A673 (cell line): ENCODE measurements around the gene SRRT.

Experiments used
- EZH2 ChIP-seq: fragments of 200-600 bp; sonication (generic); IDR thresholded peaks from 2 replicates; pipeline ENCODE4 v1.6.1; 2017; ENCODE audit warnings: borderline replicate concordance, low read depth, mild to moderate bottlenecking, mixed read lengths, antibody characterized with exemption, low read length; ENCODE audit not compliant: poor library complexity, severe bottlenecking
- TF ChIP-seq, protein P1 (sequence below): fragments of 300-800, 200-600 bp; sonication (generic); conservative IDR thresholded peaks from 2 replicates; pipeline ENCODE4 v1.5.1; 2017; ENCODE audit warnings: low read depth, mild to moderate bottlenecking, antibody characterized with exemption, low read length, moderate library complexity, mixed read lengths

DNA sequence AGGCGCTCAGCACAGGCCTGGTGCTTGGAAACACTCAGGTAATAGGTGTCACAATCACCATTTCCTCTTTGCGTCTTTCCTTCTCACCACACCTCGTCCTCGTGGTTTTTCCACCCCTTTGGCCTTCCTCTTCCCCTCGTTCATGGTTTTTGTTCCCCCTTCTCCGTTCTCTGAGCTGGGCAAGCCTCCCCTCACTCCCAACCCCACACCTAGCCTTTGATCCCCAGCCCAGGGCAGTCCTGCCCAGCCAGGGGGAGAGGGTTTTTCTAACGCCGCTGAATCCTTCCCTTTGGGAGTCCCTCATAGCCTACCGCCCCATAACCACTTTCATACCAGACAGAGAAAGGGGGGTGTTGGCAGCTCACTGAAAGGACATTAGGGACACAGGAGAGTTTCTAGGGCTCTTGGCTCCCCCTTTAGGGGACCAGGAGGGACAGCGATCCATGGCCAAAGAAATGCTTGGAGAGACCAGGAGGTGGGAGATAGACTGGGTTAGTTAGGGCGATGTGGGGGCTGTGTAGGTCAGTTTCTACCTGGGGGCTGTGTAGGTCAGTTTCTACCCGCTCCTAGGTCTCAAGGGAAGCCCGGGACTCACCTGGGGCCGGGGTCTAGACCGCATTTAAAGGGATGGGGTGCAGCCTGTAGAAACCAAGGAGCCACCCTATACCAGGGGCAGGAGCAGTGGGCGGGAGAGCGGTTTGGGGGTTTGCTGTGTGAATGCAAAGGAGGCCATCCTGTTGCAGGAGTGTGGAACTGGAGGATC, 49.0 kb upstream of the SRRT start:
- TF ChIP-seq, protein P1, sequence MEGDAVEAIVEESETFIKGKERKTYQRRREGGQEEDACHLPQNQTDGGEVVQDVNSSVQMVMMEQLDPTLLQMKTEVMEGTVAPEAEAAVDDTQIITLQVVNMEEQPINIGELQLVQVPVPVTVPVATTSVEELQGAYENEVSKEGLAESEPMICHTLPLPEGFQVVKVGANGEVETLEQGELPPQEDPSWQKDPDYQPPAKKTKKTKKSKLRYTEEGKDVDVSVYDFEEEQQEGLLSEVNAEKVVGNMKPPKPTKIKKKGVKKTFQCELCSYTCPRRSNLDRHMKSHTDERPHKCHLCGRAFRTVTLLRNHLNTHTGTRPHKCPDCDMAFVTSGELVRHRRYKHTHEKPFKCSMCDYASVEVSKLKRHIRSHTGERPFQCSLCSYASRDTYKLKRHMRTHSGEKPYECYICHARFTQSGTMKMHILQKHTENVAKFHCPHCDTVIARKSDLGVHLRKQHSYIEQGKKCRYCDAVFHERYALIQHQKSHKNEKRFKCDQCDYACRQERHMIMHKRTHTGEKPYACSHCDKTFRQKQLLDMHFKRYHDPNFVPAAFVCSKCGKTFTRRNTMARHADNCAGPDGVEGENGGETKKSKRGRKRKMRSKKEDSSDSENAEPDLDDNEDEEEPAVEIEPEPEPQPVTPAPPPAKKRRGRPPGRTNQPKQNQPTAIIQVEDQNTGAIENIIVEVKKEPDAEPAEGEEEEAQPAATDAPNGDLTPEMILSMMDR, result peak; percentile 21; the same call in 1 of the 2 replicates
- no peak for TF ChIP-seq EZH2
